ENCODE results near the gene SLC2A9.

DNA sequence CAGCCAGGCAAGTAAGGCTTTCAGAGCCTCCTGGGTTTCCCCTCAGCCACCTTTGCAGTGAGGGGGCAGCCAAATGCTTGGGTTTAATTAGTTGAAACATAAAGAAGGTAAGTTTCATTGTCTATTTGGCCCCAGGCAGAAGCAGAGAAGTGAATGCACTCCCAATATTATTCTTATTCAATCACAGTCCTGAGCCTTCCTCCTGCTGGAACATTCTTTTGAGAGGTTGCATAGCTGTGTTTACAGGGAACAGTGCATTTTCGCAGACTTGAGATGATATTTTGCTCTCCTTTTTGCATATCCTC lies 13.9 kb downstream of the SLC2A9 start:
- TF ChIP-seq, protein P1, sequence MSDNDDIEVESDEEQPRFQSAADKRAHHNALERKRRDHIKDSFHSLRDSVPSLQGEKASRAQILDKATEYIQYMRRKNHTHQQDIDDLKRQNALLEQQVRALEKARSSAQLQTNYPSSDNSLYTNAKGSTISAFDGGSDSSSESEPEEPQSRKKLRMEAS (IDR thresholded peaks at IDR 0.05) = no peak
- TF ChIP-seq NFIC (IDR thresholded peaks at IDR 0.05) = no peak
- TF ChIP-seq REST (IDR thresholded peaks at IDR 0.05; ENCODE audit: low read depth) = no peak
- TF ChIP-seq CREB1 (IDR thresholded peaks at IDR 0.05; ENCODE audit: low read depth) = no peak
- TF ChIP-seq TAF1 (IDR thresholded peaks at IDR 0.05; ENCODE audit: low read depth) = no peak
- TF ChIP-seq YY1 (IDR thresholded peaks at IDR 0.05; ENCODE audit: low read depth) = no peak
- no peak for TF ChIP-seq TEAD4 (IDR thresholded peaks at IDR 0.05)
- TF ChIP-seq FOXM1 (IDR thresholded peaks at IDR 0.05; ENCODE audit: borderline replicate concordance, low read depth) = no peak
